Fibroblast of lung (primary cell): ENCODE measurements around the gene SNAP91.

ENCODE experiments used
- CTCF ChIP-seq, 2 donors: IDR thresholded peaks in 1 of 2; conservative IDR thresholded peaks in 1 of 2; 1 replicate in 1 of 2; 2 replicates in 1 of 2; pipeline ENCODE4 v1.5.1; 2011 to 2012; ENCODE audit warnings: low read length in 2 of 2, control low read depth in 1 of 2, inconsistent platforms in 1 of 2, low read depth in 1 of 2, mild to moderate bottlenecking in 1 of 2
- EZH2 ChIP-seq: IDR thresholded peaks from 2 replicates; pipeline ENCODE4 v1.5.1; 2012; ENCODE audit warnings: low read length, control low read depth, mild to moderate bottlenecking; ENCODE audit errors: missing control alignments

DNA sequence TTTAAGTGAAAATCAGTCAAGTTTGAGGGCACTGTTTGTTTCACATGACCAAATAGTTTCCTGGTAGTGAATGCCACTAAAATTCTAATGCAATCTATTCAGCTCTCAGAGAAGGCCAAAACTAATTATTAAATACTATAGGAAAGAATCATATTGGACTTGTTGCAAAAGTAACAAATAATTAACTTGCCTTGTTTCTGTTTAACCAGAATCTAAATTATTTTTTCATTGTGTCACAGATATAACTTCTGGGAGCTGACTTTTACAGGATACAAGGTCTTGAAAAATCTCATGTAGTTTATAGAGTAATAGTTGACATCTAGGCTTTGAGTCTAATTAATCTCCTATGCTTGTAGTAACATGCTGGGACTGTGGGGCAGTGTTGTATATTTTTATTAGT lies 152.0 kb downstream of the SNAP91 start:
- TF ChIP-seq CTCF (conservative IDR thresholded peaks at IDR 0.05 in 1 of 2, IDR thresholded peaks at IDR 0.05 in 1 of 2; ENCODE audit: low read depth in 1 of 2, low read length in 2 of 2) (no peak), EZH2 (no peak)
